Calu3 (cell line): ENCODE measurements around the gene NLGN1. TPM values are rescaled to one million over a fixed set of nuclear protein-coding genes. Genes with fewer than 3 reads are reported as not detected.

Experiments
- BruUV-seq: library from RNA; stranded (reverse); fragments of 400-500 nt; replicated peaks from 2 replicates; lab custom pipeline; 2021; lab: Mats Ljungman, UMichigan
- CTCF ChIA-PET: fragments of 300-600 bp; sonication (Branson Sonifier 250); formaldehyde crosslinking; loops from one replicate; lab custom pipeline; 2022; ENCODE audit warnings: antibody characterized with exemption; lab: Charles Lee
- DNase-seq: peaks from one replicate; pipeline ENCODE4 v3.0.0; 2022
- H3K27ac Mint-ChIP-seq: one replicate; pipeline ENCODE4 v1.8.0; 2022; ENCODE audit warnings: mixed read lengths; ENCODE audit not compliant: unreplicated experiment
- H3K27me3 Mint-ChIP-seq: one replicate; pipeline ENCODE4 v1.8.0; 2022; ENCODE audit warnings: mixed read lengths; ENCODE audit not compliant: unreplicated experiment
- H3K36me3 Mint-ChIP-seq: one replicate; pipeline ENCODE4 v1.8.0; 2022; ENCODE audit warnings: mild to moderate bottlenecking, moderate library complexity, mixed read lengths; ENCODE audit not compliant: insufficient read depth, unreplicated experiment
- H3K4me1 Mint-ChIP-seq: one replicate; pipeline ENCODE4 v1.8.0; 2022; ENCODE audit warnings: mild to moderate bottlenecking, low read depth, mixed read lengths; ENCODE audit not compliant: unreplicated experiment
- H3K4me3 Mint-ChIP-seq: one replicate; pipeline ENCODE4 v1.8.0; 2022; ENCODE audit warnings: mild to moderate bottlenecking, low read depth, moderate library complexity, mixed read lengths; ENCODE audit not compliant: unreplicated experiment
- H3K9me3 Mint-ChIP-seq: one replicate; pipeline ENCODE4 v1.8.0; 2022; ENCODE audit warnings: low read depth, mixed read lengths; ENCODE audit not compliant: unreplicated experiment
- intact Hi-C: fragments of 100-400 bp; cut with micrococcal nuclease; formaldehyde crosslinking; loops from one replicate; pipeline ENCODE4 v1.10.0; 2022; ENCODE audit not compliant: unreplicated experiment
- total RNA-seq: library from RNA; stranded (reverse); gene quantifications from 2 replicates; pipeline ENCODE4 v1.2.3, GENCODE V29; 2022
- TF ChIP-seq, protein P1 (sequence below): fragments of 200-600 bp; IDR thresholded peaks from one replicate; pipeline ENCODE4 v1.8.0; 2022; ENCODE audit warnings: antibody characterized with exemption; ENCODE audit not compliant: unreplicated experiment

Gene NLGN1
- total RNA-seq, 1 experiment from 2014 or later: 2.6 TPM

DNA sequence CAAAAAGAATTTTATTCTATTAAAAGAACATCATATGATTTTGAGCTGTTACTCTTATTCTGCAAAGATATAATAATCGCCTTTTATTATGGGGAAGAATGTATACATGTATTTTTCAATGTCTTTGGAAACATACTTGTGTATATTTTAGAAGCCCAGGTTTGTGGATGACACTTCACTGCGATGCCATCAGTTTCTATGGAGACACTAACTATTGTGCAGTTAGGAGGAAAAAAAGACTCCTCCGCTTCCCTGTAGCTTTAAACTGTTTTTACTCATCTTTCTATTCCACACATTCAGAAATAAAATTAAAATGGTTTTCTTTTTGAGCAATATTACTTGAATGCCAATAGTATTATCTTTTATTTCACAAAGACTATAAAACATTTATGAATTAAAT, 305.0 kb downstream of the NLGN1 start:
- BruUV-seq: no TSS peak
- no peaks in the 10 kb centered on the region for H3K9me3 Mint-ChIP-seq
- no peak overlapping the region for H3K27ac Mint-ChIP-seq
- no peak for DNase-seq
- CTCF ChIA-PET: interaction anchor here (1.1 kb wide), 1 partner anchor 9 kb away, joined by 4 read pairs; no protein-coding TSS in a partner anchor
- intact Hi-C loops: no loop called here
- no peak overlapping the region for H3K4me3 Mint-ChIP-seq
- H3K27me3 Mint-ChIP-seq: no peaks in the 10 kb centered on the region
- TF ChIP-seq, protein P1, sequence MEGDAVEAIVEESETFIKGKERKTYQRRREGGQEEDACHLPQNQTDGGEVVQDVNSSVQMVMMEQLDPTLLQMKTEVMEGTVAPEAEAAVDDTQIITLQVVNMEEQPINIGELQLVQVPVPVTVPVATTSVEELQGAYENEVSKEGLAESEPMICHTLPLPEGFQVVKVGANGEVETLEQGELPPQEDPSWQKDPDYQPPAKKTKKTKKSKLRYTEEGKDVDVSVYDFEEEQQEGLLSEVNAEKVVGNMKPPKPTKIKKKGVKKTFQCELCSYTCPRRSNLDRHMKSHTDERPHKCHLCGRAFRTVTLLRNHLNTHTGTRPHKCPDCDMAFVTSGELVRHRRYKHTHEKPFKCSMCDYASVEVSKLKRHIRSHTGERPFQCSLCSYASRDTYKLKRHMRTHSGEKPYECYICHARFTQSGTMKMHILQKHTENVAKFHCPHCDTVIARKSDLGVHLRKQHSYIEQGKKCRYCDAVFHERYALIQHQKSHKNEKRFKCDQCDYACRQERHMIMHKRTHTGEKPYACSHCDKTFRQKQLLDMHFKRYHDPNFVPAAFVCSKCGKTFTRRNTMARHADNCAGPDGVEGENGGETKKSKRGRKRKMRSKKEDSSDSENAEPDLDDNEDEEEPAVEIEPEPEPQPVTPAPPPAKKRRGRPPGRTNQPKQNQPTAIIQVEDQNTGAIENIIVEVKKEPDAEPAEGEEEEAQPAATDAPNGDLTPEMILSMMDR: no peak
- H3K36me3 Mint-ChIP-seq: no peaks in the 10 kb centered on the region
- H3K4me1 Mint-ChIP-seq: no peaks in the 10 kb centered on the region

DNA sequence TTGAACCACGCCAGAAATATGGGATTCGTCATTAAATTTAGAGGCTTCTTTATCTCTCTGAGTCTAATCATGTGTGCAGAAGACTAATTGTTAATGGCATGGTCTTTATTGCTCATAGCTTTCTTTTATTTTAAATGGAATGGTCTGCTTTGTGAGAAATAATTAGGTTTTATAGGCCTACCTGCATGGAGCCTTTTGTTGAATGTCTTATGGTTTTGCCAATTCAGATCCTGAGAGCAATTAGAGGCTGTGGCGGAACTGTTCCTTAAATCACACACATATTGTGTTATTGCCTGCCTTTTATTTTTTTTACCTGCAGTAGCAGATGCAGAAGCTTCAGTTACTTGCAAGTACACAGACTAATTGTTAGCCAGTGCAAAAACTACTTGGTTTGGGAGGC, 306.2 kb downstream of the NLGN1 start:
- intact Hi-C loops: no loop called here

DNA sequence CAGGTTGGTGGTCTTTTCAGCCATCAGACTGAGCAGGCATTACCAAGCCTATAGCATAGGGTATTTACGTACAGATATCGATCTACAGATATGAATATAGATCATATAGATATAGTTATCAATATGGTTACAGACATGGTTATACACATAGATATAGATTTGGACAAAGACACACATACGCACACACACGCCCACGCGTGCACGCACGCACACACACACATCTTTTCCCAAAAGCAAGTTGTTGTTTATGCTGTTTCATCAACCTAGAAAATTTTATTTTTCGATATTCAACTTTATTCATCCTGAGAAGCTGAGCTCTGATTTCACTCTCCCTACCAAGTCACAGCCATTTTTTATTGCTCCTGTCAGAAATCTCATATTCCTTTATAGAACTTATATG, 309.1 kb downstream of the NLGN1 start:
- Mint-ChIP-seq H3K27ac (no peak overlapping the region), H3K27me3 (no peaks in the 10 kb centered on the region), H3K4me1 (peaks cover 26% of the 10 kb centered on the region), H3K4me3 (no peak overlapping the region), H3K36me3 (peaks cover 8% of the 10 kb centered on the region), H3K9me3 (no peaks in the 10 kb centered on the region)
- intact Hi-C loops: no loop called here
- BruUV-seq: no TSS peak
- TF ChIP-seq, protein P1: no peak
- CTCF ChIA-PET: no interaction called here
- no peak for DNase-seq

More for the DNA sequence above, 306.2 kb downstream of the NLGN1 start:
- CTCF ChIA-PET: interaction anchor here (1.2 kb wide), 1 partner anchor 13 kb away, joined by 3 read pairs; no protein-coding TSS in a partner anchor
- no peak overlapping the region for H3K27ac Mint-ChIP-seq
- no TSS peak for BruUV-seq
- H3K4me1 Mint-ChIP-seq: peaks cover 10% of the 10 kb centered on the region
- DNase-seq: no peak
- TF ChIP-seq, protein P1: no peak
- no peak overlapping the region for H3K4me3 Mint-ChIP-seq
- H3K9me3 Mint-ChIP-seq: no peaks in the 10 kb centered on the region
- H3K27me3 Mint-ChIP-seq: no peaks in the 10 kb centered on the region
- H3K36me3 Mint-ChIP-seq: no peaks in the 10 kb centered on the region

GRCh38 chr3:173708191-173708590, 310.6 kb downstream of the NLGN1 start:
- BruUV-seq: no TSS peak
- Mint-ChIP-seq H3K4me3 (no peak overlapping the region), H3K9me3 (no peaks in the 10 kb centered on the region), H3K27ac (no peak overlapping the region), H3K27me3 (no peaks in the 10 kb centered on the region), H3K36me3 (peaks cover 11% of the 10 kb centered on the region), H3K4me1 (peaks cover 31% of the 10 kb centered on the region)
- TF ChIP-seq, protein P1: no peak
- CTCF ChIA-PET: interaction anchor here (0.8 to 1.0 kb wide), 2 partner anchors 18 to 22 kb away, joined by 3 read pairs; no protein-coding TSS in a partner anchor
- no peak for DNase-seq
- intact Hi-C loops: no loop called here
